HG02623 (cell line): Measurements from ENCODE around the gene SPEF1.

Experiments used
- ATAC-seq: cut with Tn5 transposase; IDR thresholded peaks from one replicate; pipeline ENCODE4 v1.9.1; 2021; ENCODE audit warnings: moderate library complexity; ENCODE audit not compliant: unreplicated experiment

The SPEF1 gene

GRCh38 chr20:3767427-3768341 is 13.6 kb downstream of the SPEF1 start, which contains the start of gene ADISSP:
TSS of gene ADISSP (minus strand) at chr20:3767753. CDS start at chr20:3760100, 7,653 bp downstream.
- ATAC-seq = peak; percentile 92

GRCh38 chr20:3767110-3767426 is 14.2 kb downstream of the SPEF1 start:
- no peak for ATAC-seq

- no peak for ATAC-seq
Measured at GRCh38 chr20:3766422-3767109, 14.7 kb downstream of the SPEF1 start.

GRCh38 chr20:3765171-3765882 is 15.9 kb downstream of the SPEF1 start:
- no peak for ATAC-seq

GRCh38 chr20:3764659-3765058 is 16.6 kb downstream of the SPEF1 start:
- no peak for ATAC-seq

- ATAC-seq = no peak
Measured at GRCh38 chr20:3763671-3764601, 17.3 kb downstream of the SPEF1 start.

GRCh38 chr20:3760655-3761348 is 20.4 kb downstream of the SPEF1 start:
- no peak for ATAC-seq

GRCh38 chr20:3759884-3760283 is 21.4 kb downstream of the SPEF1 start:
- ATAC-seq = no peak

GRCh38 chr20:3759316-3759823 is 21.9 kb downstream of the SPEF1 start:
- ATAC-seq = no peak

GRCh38 chr20:3758566-3758965 is 22.7 kb downstream of the SPEF1 start:
- no peak for ATAC-seq

GRCh38 chr20:3757268-3757667 is 24.0 kb downstream of the SPEF1 start:
- ATAC-seq = no peak

- no peak for ATAC-seq
Measured at GRCh38 chr20:3755814-3756480, 25.3 kb downstream of the SPEF1 start.

- no peak for ATAC-seq
Measured at GRCh38 chr20:3755269-3755668, 26.0 kb downstream of the SPEF1 start.

GRCh38 chr20:3754276-3754630 is 27.0 kb downstream of the SPEF1 start:
- no peak for ATAC-seq

GRCh38 chr20:3753501-3754275 is 27.6 kb downstream of the SPEF1 start:
- ATAC-seq = no peak

- no peak for ATAC-seq
Measured at GRCh38 chr20:3753098-3753497, 28.1 kb downstream of the SPEF1 start.

- ATAC-seq = no peak
Measured at GRCh38 chr20:3752386-3752759, 28.9 kb downstream of the SPEF1 start.

GRCh38 chr20:3751675-3752385 is 29.4 kb downstream of the SPEF1 start:
- ATAC-seq = no peak
